Body of pancreas (tissue), 4 donors: ENCODE data around the gene CD300LF. TPM values are rescaled to one million over a fixed set of nuclear protein-coding genes. Genes with fewer than 3 reads are reported as not detected.

ENCODE experiments used
- ATAC-seq: fragments of 150-250 bp; one replicate; pipeline ENCODE4 v1.9.1; 2016
- DNase-seq, 4 donors: peaks; one replicate each; pipeline ENCODE4 v3.0.0-alpha.2; 2019
- H3K27ac ChIP-seq, 4 donors: fragments of 200-600 bp; sonication (generic); 1 replicate in 3 of 4; 2 replicates in 1 of 4; pipeline versions ENCODE4 v1.5.1 to v1.6.1; 2016 to 2019; ENCODE audit warnings: mild to moderate bottlenecking in 1 of 4, mixed read lengths in 1 of 4, moderate library complexity in 1 of 4
- H3K27me3 ChIP-seq, 2 donors: fragments of 200-600 bp; sonication (generic); one replicate each; pipeline ENCODE4 v1.6.0; 2016; ENCODE audit warnings: mild to moderate bottlenecking in 1 of 2
- H3K36me3 ChIP-seq, 2 donors: fragments of 200-600 bp; sonication (generic); replicated peaks in 1 of 2; 2 replicates each; pipeline ENCODE4 v1.5.1; 2016; ENCODE audit warnings: low read depth in 2 of 2; ENCODE audit not compliant: insufficient read depth in 1 of 2
- H3K4me1 ChIP-seq: fragments of 200-600 bp; sonication (generic); one replicate; pipeline ENCODE4 v1.6.0; 2016
- H3K4me3 ChIP-seq, 2 donors: fragments of 200-600 bp; sonication (generic); 1 replicate in 1 of 2; 2 replicates in 1 of 2; pipeline ENCODE4 v1.5.1; 2016 to 2019
- H3K9me3 ChIP-seq, 3 donors: fragments of 200-600 bp; sonication (generic); 1 replicate in 2 of 3; 2 replicates in 1 of 3; pipeline ENCODE4 v1.5.1; 2016
- POLR2A ChIP-seq, 3 donors: fragments of 450-650 bp; IDR thresholded peaks; one replicate each; pipeline ENCODE4 v1.6.1; 2016; ENCODE audit warnings: antibody characterized with exemption in 3 of 3, mild to moderate bottlenecking in 2 of 3
- WGBS, 2 donors: methylation state at CpG; one replicate each; pipeline ENCODE4 v1.1.5; 2017; 5-methylcytosine and 5-hydroxymethylcytosine counted together
- intact Hi-C: fragments of 100-400 bp; cut with DNase I; formaldehyde crosslinking; loops from one replicate; pipeline ENCODE4 v1.15.1; 2023
- total RNA-seq, 2 donors: library from RNA; depleted of rRNA; stranded (reverse); fragments of >200 nt; gene quantifications; one replicate each; pipeline ENCODE4 v1.1.0, GENCODE V29; 2016
- TF ChIP-seq, protein P1 (sequence below), 7 experiments: fragments of 450-650 bp in 4 of 7; fragments of 200-600 bp in 3 of 7; sonication (generic) in 3 of 7; IDR thresholded peaks; one replicate each; pipeline ENCODE4 v1.5.1; 2016 to 2019; ENCODE audit warnings: antibody characterized with exemption in 7 of 7

The CD300LF gene
- total RNA-seq, 2 donors from 2014 or later, result not detected

DNA sequence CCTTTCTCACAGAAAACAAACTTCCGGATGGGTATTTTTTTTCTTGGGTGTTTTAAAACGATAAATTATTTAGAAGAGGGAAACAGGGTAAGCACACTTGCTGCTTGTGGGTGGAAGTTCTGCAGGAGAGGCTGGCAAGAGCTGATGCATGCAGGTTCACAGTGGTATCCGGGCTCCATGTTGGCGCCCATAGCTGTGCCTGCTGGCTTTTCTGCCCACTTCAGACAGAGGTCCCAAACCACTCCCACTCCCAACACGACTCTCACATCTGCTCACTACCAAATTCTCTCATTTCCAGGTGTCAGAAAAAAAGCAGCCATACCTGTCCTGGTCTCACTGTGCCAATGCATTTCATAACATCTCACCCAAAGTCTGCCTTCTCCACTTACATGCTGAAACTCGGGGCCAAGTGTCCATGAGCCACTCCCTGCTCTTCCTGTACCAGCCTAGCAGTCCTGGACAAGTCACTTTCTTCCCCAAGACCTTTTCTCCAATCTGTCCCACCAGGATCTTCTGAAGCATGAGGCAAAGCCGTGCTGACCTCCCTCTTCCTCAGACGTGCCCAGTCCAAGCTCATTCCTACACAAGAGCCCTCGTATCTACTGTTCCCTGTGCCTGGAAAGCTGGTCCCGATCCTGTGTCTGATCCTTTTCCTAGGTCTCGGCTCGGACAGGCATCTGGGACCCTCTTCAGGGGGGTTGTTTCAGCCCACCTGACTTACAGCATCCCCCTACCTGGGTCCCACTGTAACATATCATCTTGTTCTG, 1.5 kb downstream of the CD300LF start:
- intact Hi-C loops, result no loop called here
- no peak for TF ChIP-seq POLR2A (IDR thresholded peaks at IDR 0.05)
- H3K27ac ChIP-seq, result no peak overlapping the region
- DNase-seq (no peak), ATAC-seq (no peak)
- no peaks in the 10 kb centered on the region for H3K27me3 ChIP-seq
- H3K4me3 ChIP-seq, result no peak overlapping the region
- no peaks in the 10 kb centered on the region for H3K36me3 ChIP-seq
- no peaks in the 10 kb centered on the region for H3K9me3 ChIP-seq
- no peaks in the 10 kb centered on the region for H3K4me1 ChIP-seq
- 40 to 45% methylated on average over 12 of the region's 12 CpGs for WGBS, 2 donors

DNA sequence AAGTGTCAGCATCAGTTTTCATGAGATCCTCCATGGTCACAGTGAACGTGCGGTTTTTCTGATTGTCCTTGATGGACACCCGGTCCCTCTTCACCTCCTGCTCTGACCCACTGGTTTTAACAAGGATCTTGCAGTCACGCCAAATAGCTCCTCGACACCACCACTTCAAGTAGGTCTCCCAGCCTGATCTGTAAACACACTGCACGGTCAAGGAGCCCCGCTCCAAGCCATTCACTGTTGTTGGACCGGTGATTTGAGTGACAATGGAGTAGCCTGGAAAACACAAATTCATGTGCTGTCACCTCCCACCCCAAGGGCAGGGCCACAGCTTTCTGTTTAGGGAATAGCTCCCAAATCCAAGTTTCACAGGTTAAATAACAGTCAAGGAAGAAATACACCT, 8.2 kb downstream of the CD300LF start:
- Histone ChIP-seq H3K4me1 (no peaks in the 10 kb centered on the region), H3K36me3 (no peaks in the 10 kb centered on the region), H3K27me3 (no peaks in the 10 kb centered on the region), H3K4me3 (no peak overlapping the region), H3K27ac (no peak overlapping the region), H3K9me3 (no peaks in the 10 kb centered on the region)
- no peak for ATAC-seq
- intact Hi-C loops, result no loop called here
- TF ChIP-seq, protein P1, sequence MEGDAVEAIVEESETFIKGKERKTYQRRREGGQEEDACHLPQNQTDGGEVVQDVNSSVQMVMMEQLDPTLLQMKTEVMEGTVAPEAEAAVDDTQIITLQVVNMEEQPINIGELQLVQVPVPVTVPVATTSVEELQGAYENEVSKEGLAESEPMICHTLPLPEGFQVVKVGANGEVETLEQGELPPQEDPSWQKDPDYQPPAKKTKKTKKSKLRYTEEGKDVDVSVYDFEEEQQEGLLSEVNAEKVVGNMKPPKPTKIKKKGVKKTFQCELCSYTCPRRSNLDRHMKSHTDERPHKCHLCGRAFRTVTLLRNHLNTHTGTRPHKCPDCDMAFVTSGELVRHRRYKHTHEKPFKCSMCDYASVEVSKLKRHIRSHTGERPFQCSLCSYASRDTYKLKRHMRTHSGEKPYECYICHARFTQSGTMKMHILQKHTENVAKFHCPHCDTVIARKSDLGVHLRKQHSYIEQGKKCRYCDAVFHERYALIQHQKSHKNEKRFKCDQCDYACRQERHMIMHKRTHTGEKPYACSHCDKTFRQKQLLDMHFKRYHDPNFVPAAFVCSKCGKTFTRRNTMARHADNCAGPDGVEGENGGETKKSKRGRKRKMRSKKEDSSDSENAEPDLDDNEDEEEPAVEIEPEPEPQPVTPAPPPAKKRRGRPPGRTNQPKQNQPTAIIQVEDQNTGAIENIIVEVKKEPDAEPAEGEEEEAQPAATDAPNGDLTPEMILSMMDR (IDR thresholded peaks at IDR 0.05), result no peak
- TF ChIP-seq POLR2A (IDR thresholded peaks at IDR 0.05), result no peak
- no peak for DNase-seq
- WGBS, 2 donors, result 82 to 87% methylated on average over 8 of the region's 8 CpGs

DNA sequence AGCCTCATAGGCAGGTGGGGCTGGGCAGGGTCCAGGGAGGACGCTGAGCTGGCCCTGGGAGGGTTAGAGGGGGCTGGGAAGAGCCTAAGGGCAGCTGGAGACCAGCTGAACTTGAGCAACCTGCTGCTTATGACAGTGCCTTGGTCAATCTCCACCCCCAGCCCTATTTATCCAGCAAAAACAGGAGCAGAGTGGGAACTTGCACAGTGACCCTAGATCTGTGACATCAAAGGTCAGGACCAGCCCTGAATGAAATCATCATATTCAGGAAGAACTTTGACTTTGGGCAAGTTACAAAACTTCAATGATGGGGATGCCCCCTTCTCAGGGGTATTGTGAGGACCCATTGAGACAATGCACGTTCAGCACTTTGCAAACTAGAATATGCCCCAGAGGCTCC, 9.4 kb downstream of the CD300LF start:
- Histone ChIP-seq H3K4me1 (no peaks in the 10 kb centered on the region), H3K4me3 (no peak overlapping the region), H3K27ac (no peak overlapping the region), H3K27me3 (no peaks in the 10 kb centered on the region), H3K9me3 (no peaks in the 10 kb centered on the region), H3K36me3 (no peaks in the 10 kb centered on the region)
- DNase-seq (no peak), ATAC-seq (no peak)
- WGBS, 2 donors, result 31 to 45% methylated on average over 2 of the region's 2 CpGs
- TF ChIP-seq POLR2A (IDR thresholded peaks at IDR 0.05), result no peak
- TF ChIP-seq, protein P1 (IDR thresholded peaks at IDR 0.05), result no peak
- intact Hi-C loops, result no loop called here

DNA sequence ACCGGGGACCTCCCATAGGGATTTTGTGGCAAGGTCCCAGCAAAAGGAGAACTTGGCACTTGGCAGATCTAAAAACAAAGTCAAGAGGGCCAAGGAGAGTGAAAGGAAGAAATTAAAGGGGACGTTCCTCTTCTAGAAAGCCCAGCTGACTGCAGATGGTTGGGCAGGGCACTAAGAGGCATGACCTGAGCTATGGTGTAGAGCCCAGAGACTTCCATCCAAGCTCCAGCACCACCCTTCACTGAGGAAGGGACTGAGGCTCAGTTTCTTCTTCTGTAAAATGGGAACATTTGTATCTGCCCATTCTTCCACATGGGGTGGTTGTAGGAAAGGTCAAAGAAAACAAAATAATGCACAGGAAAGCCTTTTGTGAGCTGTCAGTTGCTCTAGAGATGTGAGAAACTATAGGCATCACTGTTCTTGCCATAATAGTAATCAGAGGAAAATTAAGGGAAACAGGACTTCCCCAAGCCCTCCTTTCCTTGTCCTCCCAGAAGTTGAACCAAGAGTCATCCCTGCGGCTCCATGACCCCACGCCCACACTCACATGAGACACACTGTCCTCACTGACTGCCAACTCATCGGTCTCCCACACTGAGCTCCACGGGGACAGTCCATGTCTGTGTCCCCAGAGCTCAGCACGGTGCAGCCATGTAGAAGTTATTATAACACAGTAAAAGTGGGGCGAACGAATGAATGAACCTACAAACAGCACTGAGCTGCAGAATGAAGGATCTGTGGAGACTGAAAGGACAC, 10.4 kb downstream of the CD300LF start:
- Histone ChIP-seq H3K36me3 (no peaks in the 10 kb centered on the region), H3K4me3 (no peak overlapping the region), H3K27me3 (no peaks in the 10 kb centered on the region), H3K9me3 (no peaks in the 10 kb centered on the region), H3K27ac (no peak overlapping the region), H3K4me1 (no peaks in the 10 kb centered on the region)
- no peak for TF ChIP-seq POLR2A (IDR thresholded peaks at IDR 0.05)
- TF ChIP-seq, protein P1 (IDR thresholded peaks at IDR 0.05), result no peak
- DNase-seq (no peak), ATAC-seq (no peak)
- intact Hi-C loops, result no loop called here
- 65 to 69% methylated on average over 7 to 9 of the region's 9 CpGs for WGBS, 2 donors

DNA sequence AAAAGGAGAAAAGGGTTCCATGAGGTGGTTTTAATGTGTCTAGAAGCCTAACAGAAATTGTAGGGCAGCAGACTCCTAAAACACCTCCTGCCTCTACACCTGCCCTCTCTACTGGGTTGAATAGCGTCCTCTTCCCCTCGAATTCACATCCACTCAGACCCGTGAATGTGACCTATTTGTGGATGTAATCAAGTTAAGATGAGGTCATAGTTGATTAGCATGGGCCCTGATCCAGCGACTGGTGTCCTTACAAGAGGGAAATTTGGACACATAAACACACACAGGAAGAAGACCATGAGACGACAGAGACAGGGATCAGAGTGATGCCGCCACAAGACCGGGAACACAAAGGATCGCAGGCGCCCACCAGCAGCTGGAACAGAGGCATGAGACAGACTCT, 13.5 kb downstream of the CD300LF start:
- intact Hi-C loops, result no loop called here
- H3K27me3 ChIP-seq, result no peaks in the 10 kb centered on the region
- no peak for TF ChIP-seq POLR2A (IDR thresholded peaks at IDR 0.05)
- TF ChIP-seq, protein P1 (IDR thresholded peaks at IDR 0.05), result no peak
- WGBS, 2 donors, result 65 to 68% methylated on average over 9 of the region's 9 CpGs
- H3K4me1 ChIP-seq, result no peaks in the 10 kb centered on the region
- ATAC-seq (no peak), DNase-seq (no peak)
- no peaks in the 10 kb centered on the region for H3K9me3 ChIP-seq
- no peak overlapping the region for H3K4me3 ChIP-seq
- H3K27ac ChIP-seq, result no peak overlapping the region
- no peaks in the 10 kb centered on the region for H3K36me3 ChIP-seq
